Smooth muscle cell of bladder (primary cell): ENCODE data around the gene LRRC19. TPM values are rescaled to one million over a fixed set of nuclear protein-coding genes. Genes with fewer than 3 reads are reported as not detected.

Experiments
- total RNA-seq: library from RNA; depleted of rRNA; stranded (reverse); fragments of >200 nt; gene quantifications from 2 replicates; pipeline ENCODE4 v1.2.3, GENCODE V29; 2014

The LRRC19 gene, protein sequence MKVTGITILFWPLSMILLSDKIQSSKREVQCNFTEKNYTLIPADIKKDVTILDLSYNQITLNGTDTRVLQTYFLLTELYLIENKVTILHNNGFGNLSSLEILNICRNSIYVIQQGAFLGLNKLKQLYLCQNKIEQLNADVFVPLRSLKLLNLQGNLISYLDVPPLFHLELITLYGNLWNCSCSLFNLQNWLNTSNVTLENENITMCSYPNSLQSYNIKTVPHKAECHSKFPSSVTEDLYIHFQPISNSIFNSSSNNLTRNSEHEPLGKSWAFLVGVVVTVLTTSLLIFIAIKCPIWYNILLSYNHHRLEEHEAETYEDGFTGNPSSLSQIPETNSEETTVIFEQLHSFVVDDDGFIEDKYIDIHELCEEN
- total RNA-seq = not detected in 2 replicates

DNA sequence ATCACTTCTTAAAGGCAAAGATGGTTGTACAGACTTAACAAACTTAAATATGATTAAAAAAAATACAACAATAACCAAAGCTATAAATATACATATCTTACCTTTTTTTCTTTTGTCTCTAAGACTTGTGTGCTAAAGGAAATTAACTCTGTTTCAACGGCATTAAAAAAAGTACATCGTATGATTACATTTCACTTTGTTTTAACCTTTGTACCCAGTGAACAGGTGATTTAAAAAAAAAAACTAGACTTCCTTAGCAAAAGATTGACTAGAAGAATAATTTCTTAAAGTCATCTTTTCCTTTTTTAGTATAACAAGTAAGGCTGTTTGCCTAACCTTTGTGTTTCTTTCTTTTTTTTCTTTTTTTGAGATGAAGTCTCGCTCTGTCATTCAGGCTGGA is at the start of gene LRRC19:
Gene LRRC19 (minus strand): TSS at position 182 of the 400 bp plus-strand sequence. CDS start 5,978 bp downstream, outside the sequence.

DNA sequence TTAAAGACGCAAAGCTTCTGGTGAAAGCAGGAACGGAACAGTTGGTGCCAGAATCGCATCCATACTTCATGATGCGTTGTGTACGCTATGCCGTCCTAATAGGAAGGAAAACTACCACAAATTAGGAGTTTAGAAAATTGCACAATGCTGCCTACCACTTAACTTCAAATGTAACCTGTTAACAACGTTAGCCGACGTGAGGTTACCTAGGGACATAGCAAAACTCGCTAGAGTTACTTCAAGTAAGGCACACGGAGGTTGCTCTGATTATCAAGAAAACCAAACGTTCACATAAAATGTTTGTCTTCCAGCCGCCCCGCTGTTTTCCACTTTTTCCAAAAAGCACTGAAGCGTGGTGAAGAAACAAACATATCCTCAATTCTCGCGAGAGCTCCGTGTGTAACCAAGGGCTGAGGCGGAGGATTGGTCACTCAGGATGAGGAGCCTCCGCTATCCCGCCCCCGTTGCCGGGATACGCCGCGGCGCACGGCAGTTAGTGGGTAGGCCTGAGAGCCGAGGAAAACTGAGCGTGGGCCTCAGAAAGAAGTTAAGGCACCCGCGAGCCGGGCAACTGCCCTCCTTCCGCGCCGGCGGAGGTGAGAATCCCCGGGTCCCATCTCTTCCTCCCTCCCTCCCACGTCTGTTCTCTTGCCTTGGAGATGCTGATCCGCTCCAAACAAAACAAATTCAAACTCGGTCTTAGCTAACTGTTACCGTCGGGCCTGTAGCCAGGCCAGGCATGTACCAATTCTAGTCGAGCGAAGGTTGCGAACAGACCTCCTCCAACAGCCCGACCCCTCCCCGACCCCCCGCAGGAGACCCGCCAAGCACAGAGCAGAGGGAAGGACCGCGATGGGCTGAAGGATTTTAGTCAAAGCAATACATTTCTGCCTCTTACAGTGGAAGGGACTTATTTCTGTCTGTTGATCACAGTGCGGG is 49.3 kb downstream of the LRRC19 start, which contains the start of gene IFT74:
Gene IFT74 (plus strand): TSS at position 492 of the 939 bp plus-strand sequence. CDS start 5,556 bp downstream, outside the sequence.

DNA sequence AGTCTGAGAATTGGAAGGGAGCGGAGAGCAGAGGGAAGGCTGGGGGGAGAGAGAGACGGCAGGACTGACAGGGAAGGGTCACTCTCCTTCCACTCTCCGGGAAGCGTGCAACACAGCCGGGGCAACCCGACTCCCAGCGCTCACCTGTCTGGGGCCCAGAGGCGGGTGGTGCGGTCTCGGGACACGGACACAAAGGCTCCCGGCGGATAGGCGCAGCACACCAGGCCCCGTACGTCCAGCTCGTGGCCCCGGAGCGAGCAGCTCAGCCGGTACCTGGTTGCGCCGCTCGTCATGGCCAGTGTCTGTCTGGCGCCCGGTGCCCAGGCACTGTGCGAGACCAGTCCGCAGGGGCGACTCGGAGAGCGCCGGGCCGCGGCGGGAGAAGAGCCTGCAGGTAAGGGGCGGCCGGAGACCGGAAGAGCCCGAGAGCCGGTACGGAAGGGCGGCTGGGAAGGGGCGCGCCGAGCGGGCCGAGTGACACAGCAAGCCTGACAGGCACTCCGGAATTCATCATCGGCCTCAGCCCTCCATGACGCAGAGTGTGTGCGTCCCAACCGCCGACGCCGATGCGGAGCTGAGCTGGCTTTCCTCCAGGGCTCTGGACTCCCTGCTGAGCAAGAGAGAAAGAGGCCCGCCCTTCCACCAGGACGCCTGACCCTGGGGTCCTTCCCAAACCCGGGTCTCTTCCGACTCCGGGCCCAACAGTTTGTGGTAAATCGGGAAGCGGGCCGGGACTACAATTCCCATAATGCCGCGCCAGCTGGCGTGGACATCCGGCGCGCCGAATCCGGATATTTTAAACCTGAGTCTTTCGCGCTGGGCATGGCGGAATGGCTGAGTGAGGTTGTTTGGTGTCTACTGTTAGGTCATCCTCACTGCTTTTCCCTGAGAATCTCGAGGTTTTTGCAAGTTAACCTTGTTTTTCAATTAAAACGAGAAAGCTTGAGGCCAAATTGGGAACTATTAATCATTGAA is 58.4 kb downstream of the LRRC19 start, which contains the start of gene PLAA:
Gene PLAA (minus strand): TSS at position 490 of the 975 bp plus-strand sequence. CDS start 197 bp downstream, at position 293.

Other genes starting within 250 kb of the LRRC19 start
- gene CAAP1, start 112.9 kb downstream of the LRRC19 start, total RNA-seq = 13.6 and 14.1 TPM in 2 replicates
- 32.1 and 36.5 TPM in 2 replicates for gene PLAA, start 58.4 kb downstream of the LRRC19 start, total RNA-seq
- 16.2 and 17.4 TPM in 2 replicates for gene IFT74, start 49.3 kb downstream of the LRRC19 start, total RNA-seq
- gene TEK, start 103.6 kb upstream of the LRRC19 start, total RNA-seq = 3.0 and 19.2 TPM in 2 replicates